ENCODE data around the gene CHGA.

CHGA gene, protein sequence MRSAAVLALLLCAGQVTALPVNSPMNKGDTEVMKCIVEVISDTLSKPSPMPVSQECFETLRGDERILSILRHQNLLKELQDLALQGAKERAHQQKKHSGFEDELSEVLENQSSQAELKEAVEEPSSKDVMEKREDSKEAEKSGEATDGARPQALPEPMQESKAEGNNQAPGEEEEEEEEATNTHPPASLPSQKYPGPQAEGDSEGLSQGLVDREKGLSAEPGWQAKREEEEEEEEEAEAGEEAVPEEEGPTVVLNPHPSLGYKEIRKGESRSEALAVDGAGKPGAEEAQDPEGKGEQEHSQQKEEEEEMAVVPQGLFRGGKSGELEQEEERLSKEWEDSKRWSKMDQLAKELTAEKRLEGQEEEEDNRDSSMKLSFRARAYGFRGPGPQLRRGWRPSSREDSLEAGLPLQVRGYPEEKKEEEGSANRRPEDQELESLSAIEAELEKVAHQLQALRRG

DNA sequence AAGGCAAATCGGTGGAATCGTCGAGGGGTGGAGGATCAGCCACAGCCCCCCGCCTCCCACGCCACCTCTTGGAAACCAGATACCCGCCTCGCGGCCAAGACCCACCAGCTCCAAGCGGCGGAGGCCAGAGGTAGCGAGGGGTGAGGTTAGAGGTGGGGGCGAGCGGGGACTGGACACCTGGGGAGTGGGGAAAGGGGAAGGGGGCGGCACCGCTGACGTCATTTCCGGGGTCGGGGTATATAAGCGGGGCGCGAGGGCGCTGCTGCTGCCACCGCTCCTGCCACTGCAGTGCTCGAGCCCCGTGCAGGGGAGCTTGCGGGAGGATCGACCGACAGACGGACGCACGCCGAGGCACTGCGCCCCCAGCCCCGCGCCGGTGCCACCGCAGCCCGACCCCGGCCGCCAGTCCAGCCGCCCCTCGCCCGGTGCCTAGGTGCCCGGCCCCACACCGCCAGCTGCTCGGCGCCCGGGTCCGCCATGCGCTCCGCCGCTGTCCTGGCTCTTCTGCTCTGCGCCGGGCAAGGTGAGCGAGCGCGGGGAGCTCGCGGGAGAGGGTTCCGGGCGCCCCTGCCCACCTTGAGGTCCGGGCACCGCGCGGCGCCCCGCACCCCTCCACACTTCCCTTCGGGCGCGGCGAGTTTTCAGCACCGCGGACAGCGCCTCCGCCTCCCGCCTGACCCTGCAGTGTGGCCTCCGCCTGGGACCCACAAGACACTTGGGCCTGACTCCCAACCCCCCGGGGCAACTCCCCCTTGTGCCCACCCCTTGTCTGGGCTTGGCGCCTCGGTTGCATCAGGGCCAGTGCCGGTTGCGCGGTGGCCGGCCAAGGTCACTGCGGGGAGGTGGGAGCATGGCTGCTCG lies at the start of gene CHGA:
TSS of gene CHGA (plus strand) at position 268 of the 861 bp plus-strand sequence. CDS start at position 478, 210 bp downstream.
- Mint-ChIP-seq H3K27me3 (peaks cover 51 to 62% of the 10 kb centered on the region in 2 donors), H3K36me3 (peaks cover 0 to 4% of the 10 kb centered on the region in 2 donors), H3K4me3 (peak within 1 kb of the TSS; percentile 44 to 56), H3K27ac (no peak within 1 kb of the TSS), H3K4me1 (peaks cover 13 to 17% of the 10 kb centered on the region in 2 donors), H3K9me3 (no peaks in the 10 kb centered on the region)
- DNase-seq (peak; percentile 17), ATAC-seq (replicated peaks) (peak; percentile 74 to 75)

DNA sequence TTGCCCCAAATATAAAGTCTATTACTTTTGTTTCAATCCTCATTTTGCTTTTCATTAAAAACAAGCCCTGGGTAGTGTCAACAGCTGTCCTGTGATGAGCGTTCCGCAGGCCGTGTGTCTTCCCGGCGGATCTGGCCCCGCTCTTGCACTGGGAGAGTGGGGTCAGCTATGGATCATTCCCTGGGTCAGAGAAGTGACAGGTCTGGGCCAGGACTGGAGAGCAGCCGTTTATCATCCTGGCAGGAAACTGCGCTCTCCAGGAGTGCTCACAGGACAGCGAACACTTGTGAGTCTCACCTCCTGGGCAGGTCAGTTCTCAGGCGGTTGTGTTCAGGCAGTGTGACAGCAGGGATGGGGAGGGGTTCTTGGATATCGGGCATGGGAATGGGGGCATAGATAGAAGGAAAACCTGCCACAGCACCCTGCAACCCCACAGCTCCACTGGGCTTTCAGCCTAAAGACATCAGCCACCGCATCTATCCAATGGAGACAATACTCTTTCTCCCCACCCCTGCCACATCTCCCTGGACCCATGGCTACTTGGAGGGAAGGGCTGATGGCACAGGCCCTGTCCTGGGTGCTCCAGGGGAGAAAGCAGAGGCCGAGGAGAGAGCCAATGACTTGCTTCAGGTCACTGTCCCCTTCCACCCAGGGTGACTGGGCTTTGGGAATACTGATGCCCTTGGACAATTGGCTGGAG lies 47.8 kb upstream of the CHGA start:
- Mint-ChIP-seq H3K4me3 (no peak overlapping the region), H3K27ac (no peak overlapping the region), H3K4me1 (no peaks in the 10 kb centered on the region), H3K36me3 (no peaks in the 10 kb centered on the region), H3K27me3 (peaks cover 24 to 38% of the 10 kb centered on the region in 2 donors), H3K9me3 (no peaks in the 10 kb centered on the region)
- DNase-seq (no peak), ATAC-seq (replicated peaks) (no peak)

DNA sequence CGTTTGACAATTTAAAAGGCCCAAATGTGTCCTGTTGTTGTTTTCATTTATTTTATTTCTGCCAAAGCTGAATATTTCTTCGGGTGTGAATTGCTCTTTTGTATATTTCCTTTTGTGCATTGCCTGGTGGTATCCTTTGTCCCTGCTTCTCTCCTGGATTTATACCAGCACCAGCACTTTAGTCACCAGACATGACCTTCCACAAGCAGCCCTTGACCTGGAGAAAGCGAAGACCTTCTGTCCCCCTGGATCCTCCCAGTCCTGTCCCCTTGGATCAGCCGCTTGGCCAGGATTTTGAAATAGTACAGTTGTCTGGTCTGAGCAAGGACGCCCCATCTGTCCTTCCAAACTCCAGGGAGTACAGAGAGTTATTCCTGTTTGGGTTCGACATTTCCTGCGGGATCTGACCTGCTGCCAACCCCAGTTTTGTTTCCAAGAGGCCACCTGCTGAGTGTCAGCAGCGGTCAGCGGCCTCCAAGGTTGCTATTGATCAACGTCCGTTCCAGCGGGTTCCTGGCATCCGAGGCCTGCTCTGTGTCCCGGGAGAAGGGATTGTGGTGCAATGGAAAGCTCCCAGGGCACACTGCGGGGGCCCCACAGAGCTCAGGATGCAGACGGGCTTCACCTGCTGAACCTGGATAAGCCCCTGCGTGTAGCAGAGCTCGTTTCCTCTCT lies 45.1 kb upstream of the CHGA start:
- ATAC-seq (replicated peaks): no peak
- no peaks in the 10 kb centered on the region for H3K9me3 Mint-ChIP-seq
- peaks cover 39 to 58% of the 10 kb centered on the region in 2 donors for H3K27me3 Mint-ChIP-seq
- no peak overlapping the region for H3K4me3 Mint-ChIP-seq
- H3K27ac Mint-ChIP-seq: no peak overlapping the region
- no peak for DNase-seq
- H3K4me1 Mint-ChIP-seq: no peaks in the 10 kb centered on the region
- no peaks in the 10 kb centered on the region for H3K36me3 Mint-ChIP-seq

DNA sequence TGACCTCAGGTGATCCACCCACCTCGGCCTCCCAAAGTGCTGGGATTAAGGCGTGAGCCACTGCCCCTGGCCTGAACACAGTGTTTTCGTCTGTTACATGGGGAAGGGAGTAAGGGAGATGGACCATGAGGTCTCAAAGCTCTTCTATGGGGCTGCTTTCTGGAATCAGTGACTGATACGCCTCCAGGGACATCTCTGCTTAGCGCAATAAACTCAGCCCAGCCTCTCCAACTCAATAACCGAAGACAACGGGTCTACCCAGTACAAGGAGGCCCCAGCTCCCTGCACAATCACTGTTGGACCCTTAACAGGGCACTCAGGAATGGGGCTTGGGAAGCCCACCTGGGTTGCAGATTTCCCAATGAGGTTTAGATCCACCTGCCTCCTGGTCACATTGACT lies 42.6 kb upstream of the CHGA start:
- ATAC-seq (replicated peaks) (no peak), DNase-seq (no peak)
- peaks cover 41 to 64% of the 10 kb centered on the region in 2 donors for H3K27me3 Mint-ChIP-seq
- H3K27ac Mint-ChIP-seq: no peak overlapping the region
- H3K4me1 Mint-ChIP-seq: no peaks in the 10 kb centered on the region
- H3K4me3 Mint-ChIP-seq: no peak overlapping the region
- peaks cover 3% of the 10 kb centered on the region in 2 donors for H3K9me3 Mint-ChIP-seq
- H3K36me3 Mint-ChIP-seq: no peaks in the 10 kb centered on the region

DNA sequence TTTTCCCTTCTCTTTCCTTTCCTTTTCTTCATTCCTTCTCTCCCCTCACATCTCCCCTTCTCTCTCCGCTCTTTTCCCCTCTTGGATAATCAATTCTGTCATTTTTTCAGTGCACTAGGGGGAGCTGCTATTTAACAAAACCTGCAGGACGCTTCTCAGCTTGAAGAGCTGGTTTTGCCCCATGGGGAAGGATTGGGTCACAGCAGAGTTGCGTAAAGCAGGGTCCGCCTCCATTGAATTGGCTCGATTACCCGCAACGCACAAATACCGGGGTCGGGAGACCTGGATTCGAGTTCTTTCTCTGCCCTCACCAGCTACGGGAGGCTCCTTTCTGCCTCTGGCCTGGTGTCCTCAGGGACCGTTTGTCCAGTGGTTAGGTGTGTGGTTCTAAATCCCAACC lies 42.1 kb upstream of the CHGA start:
- ATAC-seq (replicated peaks): no peak
- peaks cover 4% of the 10 kb centered on the region in 2 donors for H3K9me3 Mint-ChIP-seq
- no peak overlapping the region for H3K27ac Mint-ChIP-seq
- H3K36me3 Mint-ChIP-seq: no peaks in the 10 kb centered on the region
- no peak for DNase-seq
- H3K4me1 Mint-ChIP-seq: peaks cover 0 to 2% of the 10 kb centered on the region in 2 donors
- H3K4me3 Mint-ChIP-seq: no peak overlapping the region
- peaks cover 46 to 69% of the 10 kb centered on the region in 2 donors for H3K27me3 Mint-ChIP-seq

DNA sequence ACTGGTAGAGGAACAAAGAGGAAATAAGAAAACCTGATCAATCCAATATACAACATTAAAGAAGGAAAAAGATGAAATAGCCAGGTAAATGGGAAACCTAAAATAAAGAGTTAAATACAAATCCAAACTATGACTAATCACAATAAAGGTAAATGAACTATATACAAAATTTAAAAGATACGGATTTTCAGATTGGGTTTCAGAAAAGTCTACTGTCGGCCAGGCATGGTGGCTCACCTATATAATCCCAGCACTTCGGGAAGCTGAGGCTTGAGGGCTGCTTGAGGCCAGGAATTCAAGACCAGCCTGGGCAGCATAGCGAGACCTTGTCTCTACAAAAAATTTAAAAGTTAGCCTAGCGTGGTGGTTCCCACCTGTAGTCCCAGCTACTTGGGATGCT lies 39.9 kb upstream of the CHGA start:
- no peak for ATAC-seq (replicated peaks)
- no peak for DNase-seq
- Mint-ChIP-seq H3K9me3 (peaks cover 4 to 10% of the 10 kb centered on the region in 2 donors), H3K4me3 (no peak overlapping the region), H3K27ac (no peak overlapping the region), H3K36me3 (no peaks in the 10 kb centered on the region), H3K4me1 (peaks cover 0 to 2% of the 10 kb centered on the region in 2 donors), H3K27me3 (peaks cover 40 to 61% of the 10 kb centered on the region in 2 donors)

DNA sequence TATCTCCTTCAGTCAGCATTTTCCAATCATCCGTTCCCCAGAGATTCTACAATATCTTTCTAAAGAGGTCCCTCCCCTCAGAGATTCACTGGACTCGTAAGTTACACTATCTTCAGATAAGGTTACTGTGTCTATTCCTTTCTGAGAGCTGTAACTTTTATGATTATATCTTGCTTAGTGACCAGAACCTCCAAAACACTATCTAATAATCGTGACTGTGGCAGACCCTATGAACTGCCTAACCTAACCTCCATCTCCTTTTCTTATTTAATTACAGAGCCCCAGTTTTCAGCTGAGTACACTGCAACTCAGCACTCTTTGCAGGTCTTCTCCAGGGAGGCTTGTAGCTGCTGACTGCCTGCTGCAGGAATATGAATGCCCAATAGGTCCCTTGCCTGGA lies 38.5 kb upstream of the CHGA start:
- Mint-ChIP-seq H3K9me3 (peaks cover 4 to 11% of the 10 kb centered on the region in 2 donors), H3K27ac (no peak overlapping the region), H3K4me1 (peaks cover 0 to 2% of the 10 kb centered on the region in 2 donors), H3K27me3 (peaks cover 47 to 60% of the 10 kb centered on the region in 2 donors), H3K36me3 (no peaks in the 10 kb centered on the region), H3K4me3 (no peak overlapping the region)
- DNase-seq (no peak), ATAC-seq (replicated peaks) (no peak)

DNA sequence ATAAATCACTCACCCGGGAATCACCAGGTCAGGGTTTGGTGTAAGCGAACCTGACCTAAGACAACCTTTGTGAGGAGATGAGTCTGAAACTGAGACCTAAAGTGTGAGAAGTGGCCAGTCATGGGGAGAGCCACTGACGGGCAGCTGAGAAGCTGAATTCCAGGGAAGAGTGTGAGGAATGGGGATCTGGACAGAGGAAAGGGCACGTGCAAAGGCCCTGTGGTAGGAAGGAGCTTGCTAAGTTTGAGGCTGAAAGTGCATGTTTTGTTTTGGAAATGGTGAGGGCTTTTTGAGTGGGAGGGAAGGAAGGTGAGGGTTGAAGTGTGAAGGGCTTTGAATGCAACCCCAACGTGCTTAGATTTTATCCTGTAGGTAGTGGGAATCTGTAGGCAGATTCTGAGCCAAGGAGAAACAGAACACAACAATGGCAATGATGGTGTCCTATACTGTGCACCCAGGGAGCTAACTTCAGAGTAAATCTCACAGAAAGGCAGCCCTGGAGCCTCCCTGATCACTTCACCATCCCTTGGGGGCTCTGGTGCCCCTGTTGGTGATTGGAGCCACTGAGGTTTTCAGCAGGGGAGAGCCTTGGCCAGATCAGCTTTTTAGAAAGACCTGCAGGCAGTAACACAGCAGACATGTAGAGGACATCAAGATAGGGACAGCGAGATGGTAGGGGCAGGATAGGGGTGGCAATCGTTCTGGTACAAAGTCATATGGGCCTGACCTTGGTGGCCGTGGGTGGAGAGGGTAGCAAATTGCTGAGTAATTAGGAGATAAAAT lies 37.5 kb upstream of the CHGA start:
- H3K27me3 Mint-ChIP-seq: peaks cover 52 to 55% of the 10 kb centered on the region in 2 donors
- no peak for ATAC-seq (replicated peaks)

DNA sequence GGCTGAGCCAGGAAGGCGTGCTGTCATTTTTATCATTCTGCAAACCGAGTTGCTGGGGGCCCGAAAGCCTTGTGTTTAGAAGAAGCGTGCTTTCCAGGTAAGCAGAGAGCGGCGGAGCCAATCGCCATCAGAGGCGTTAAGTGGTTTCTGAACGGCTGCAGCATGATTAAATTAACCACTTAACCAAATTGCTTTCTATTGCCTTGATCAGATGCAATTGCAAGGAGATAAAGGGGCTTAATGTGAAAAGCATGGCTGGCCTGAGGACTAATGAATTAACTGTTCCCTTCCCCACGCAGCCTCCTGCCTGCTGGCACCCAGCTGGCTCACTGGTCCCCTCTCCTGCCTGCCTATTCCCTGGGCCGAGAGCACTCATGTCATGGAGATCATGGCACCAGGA lies 36.6 kb upstream of the CHGA start:
- Mint-ChIP-seq H3K36me3 (no peaks in the 10 kb centered on the region), H3K27ac (no peak overlapping the region), H3K9me3 (peaks cover 4 to 16% of the 10 kb centered on the region in 2 donors), H3K27me3 (peaks cover 43 to 46% of the 10 kb centered on the region in 2 donors), H3K4me3 (no peak overlapping the region), H3K4me1 (peaks cover 0 to 2% of the 10 kb centered on the region in 2 donors)
- ATAC-seq (replicated peaks) (no peak), DNase-seq (no peak)

More for the DNA sequence above, 37.5 kb upstream of the CHGA start:
- Mint-ChIP-seq H3K36me3 (no peaks in the 10 kb centered on the region), H3K4me1 (peaks cover 0 to 2% of the 10 kb centered on the region in 2 donors), H3K27ac (no peak overlapping the region), H3K9me3 (peaks cover 4 to 16% of the 10 kb centered on the region in 2 donors), H3K4me3 (no peak overlapping the region)
- DNase-seq: no peak

DNA sequence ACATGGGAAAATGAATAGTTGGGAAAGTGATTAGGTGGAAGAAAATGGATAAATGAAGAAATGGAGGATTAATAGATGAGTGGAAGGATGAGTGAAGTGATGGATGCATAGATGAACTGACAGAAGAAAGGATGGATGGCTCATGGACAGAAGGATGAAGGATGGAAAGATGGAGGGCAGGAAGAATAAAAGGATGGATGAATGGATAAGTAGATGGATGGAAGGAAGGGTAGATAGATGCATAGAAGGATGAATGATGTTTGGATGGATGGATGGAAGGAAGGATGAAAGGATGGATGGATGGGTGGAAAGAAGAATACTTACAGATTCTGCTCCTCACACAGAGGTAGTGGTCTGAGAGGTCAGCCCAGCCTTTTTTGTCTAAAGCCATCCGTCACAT lies 35.8 kb upstream of the CHGA start:
- Mint-ChIP-seq H3K4me1 (peaks cover 0 to 2% of the 10 kb centered on the region in 2 donors), H3K36me3 (no peaks in the 10 kb centered on the region), H3K9me3 (peaks cover 4 to 16% of the 10 kb centered on the region in 2 donors), H3K4me3 (no peak overlapping the region), H3K27me3 (peaks cover 37 to 38% of the 10 kb centered on the region in 2 donors), H3K27ac (no peak overlapping the region)
- no peak for DNase-seq
- ATAC-seq (replicated peaks): no peak

DNA sequence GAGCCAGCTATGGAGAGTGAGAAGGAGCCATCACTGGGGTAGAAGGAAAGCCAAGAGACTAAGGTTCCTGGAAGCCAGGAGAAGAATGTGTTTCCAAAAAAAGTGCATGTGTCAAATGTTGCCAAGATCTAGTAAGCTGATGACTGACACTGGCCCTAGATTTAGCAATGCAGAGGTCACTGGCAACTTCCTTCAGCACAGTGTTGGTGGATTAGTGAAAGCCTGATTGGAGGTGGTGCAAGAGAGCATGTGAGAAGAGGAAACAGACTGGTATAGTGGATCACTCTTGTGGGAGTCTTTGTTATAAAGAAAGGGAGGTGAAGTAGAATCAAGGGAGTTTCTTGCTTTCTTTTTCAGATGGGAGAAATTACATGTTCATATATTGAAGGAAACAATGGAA lies 34.1 kb upstream of the CHGA start:
- H3K27me3 Mint-ChIP-seq: peaks cover 42 to 44% of the 10 kb centered on the region in 2 donors
- H3K36me3 Mint-ChIP-seq: peaks cover 2 to 3% of the 10 kb centered on the region in 2 donors
- peaks cover 8 to 21% of the 10 kb centered on the region in 2 donors for H3K9me3 Mint-ChIP-seq
- no peak overlapping the region for H3K4me3 Mint-ChIP-seq
- H3K4me1 Mint-ChIP-seq: peaks cover 0 to 2% of the 10 kb centered on the region in 2 donors
- no peak overlapping the region for H3K27ac Mint-ChIP-seq
- ATAC-seq (replicated peaks): no peak
- no peak for DNase-seq

DNA sequence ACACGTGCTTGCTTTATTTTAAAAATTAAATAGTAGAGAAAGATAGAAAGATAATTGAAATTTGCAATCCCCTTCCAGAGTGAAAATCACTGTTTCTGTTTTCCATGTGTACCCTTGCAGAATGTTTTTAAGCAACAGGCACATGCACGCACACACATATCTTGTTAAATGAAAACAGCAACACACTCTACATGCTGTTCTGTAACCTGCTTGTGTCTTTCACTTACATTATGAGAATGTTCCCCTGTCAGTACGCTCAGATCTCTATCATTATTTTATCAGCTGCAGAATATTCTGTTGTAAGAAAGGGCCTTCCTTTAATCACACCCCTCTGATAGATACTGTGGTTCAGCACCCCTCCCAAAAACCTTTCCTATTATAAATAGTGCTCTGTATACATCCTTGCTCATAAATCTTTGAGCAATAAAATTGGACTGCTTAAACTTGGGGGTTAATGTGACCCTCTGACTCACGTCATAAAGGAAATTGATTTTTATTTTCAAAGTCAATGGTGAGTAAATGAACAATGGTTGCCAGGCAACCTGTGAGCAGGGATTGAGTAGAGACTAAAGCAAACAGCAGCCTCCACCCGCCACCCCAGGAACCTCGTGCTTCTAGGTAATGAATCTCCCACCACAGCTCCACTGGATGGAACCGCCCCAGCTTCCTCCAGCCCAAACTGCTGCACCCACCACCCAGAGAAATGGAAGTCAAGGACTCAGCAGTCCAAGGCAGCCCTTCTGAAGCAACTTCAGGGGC lies 31.9 kb upstream of the CHGA start:
- Mint-ChIP-seq H3K9me3 (peaks cover 5 to 20% of the 10 kb centered on the region in 2 donors), H3K27me3 (peaks cover 35 to 45% of the 10 kb centered on the region in 2 donors), H3K4me3 (no peak overlapping the region), H3K4me1 (no peaks in the 10 kb centered on the region), H3K36me3 (peaks cover 2 to 3% of the 10 kb centered on the region in 2 donors), H3K27ac (no peak overlapping the region)
- DNase-seq (no peak), ATAC-seq (replicated peaks) (no peak)

Data from stimulated activated naive B cell treated with anti-CD40 and anti-IgM and Interleukin-4, amounts not matched to agents 10 μg/mL and 1 μg/mL and 100 μg/mL, for 72 hours (primary cell).